DOHH2 (cell line): ENCODE results near the gene RGS7BP.

Experiments used
- H3F3A ChIP-seq: fragments of 200-600 bp; sonication (generic), shearing (Covaris generic); 2 replicates; pipeline ENCODE4 v1.6.0; 2016; ENCODE audit warnings: antibody characterized with exemption, mild to moderate bottlenecking; ENCODE audit not compliant: control insufficient read depth, insufficient read depth
- H3K27ac ChIP-seq: fragments of 200-600 bp; sonication (generic); 2 replicates; pipeline ENCODE4 v1.5.1; 2014; ENCODE audit warnings: low read depth, mild to moderate bottlenecking, low read length, moderate library complexity
- H3K27me3 ChIP-seq: fragments of 200-600 bp; sonication (generic); 2 replicates; pipeline ENCODE4 v1.6.1; 2014; ENCODE audit warnings: mild to moderate bottlenecking, low read length, mixed read lengths; ENCODE audit not compliant: control insufficient read depth
- H3K36me3 ChIP-seq: fragments of 200-600 bp; sonication (generic); 2 replicates; pipeline ENCODE4 v1.6.1; 2014; ENCODE audit warnings: mild to moderate bottlenecking, low read length, moderate library complexity, mixed read lengths; ENCODE audit not compliant: control insufficient read depth
- H3K4me1 ChIP-seq: fragments of 200-600 bp; sonication (generic); 2 replicates; pipeline ENCODE4 v1.6.1; 2014; ENCODE audit warnings: mild to moderate bottlenecking, low read length, mixed read lengths; ENCODE audit not compliant: control insufficient read depth
- H3K4me2 ChIP-seq: fragments of 200-600 bp; sonication (generic); 2 replicates; pipeline ENCODE4 v1.6.0; 2014; ENCODE audit warnings: mild to moderate bottlenecking, low read length, moderate library complexity
- H3K4me3 ChIP-seq: fragments of 200-600 bp; sonication (generic); 2 replicates; pipeline ENCODE4 v1.5.1; 2014; ENCODE audit warnings: mild to moderate bottlenecking, low read length, mixed read lengths
- H3K79me2 ChIP-seq: fragments of 200-600 bp; sonication (generic); 2 replicates; pipeline ENCODE4 v1.6.1; 2014; ENCODE audit warnings: mild to moderate bottlenecking, low read length, mixed read lengths; ENCODE audit not compliant: control insufficient read depth
- H3K9me2 ChIP-seq: fragments of 200-600 bp; sonication (generic); replicated peaks from 2 replicates; pipeline ENCODE4 v1.6.1; 2014; ENCODE audit warnings: mild to moderate bottlenecking, low read length, mixed read lengths; ENCODE audit not compliant: control insufficient read depth
- H3K9me3 ChIP-seq: fragments of 200-600 bp; sonication (generic); 2 replicates; pipeline ENCODE4 v1.6.1; 2014; ENCODE audit warnings: antibody characterized with exemption, low read length, mixed read lengths; ENCODE audit not compliant: control insufficient read depth, insufficient read depth
- H4K20me1 ChIP-seq: fragments of 200-600 bp; sonication (generic); 2 replicates; pipeline ENCODE4 v1.6.0; 2014; ENCODE audit warnings: low read depth, mild to moderate bottlenecking, antibody characterized with exemption, low read length, moderate library complexity; ENCODE audit not compliant: control insufficient read depth, insufficient read depth
- EZH2phosphoT487 ChIP-seq: fragments of 200-600 bp; sonication (generic); IDR thresholded peaks from 2 replicates; pipeline ENCODE4 v1.6.1; 2017; ENCODE audit warnings: borderline replicate concordance, mild to moderate bottlenecking, antibody characterized with exemption, low read length, moderate library complexity, mixed read lengths
- TF ChIP-seq, protein P1 (sequence below): fragments of 200-600 bp; sonication (generic); IDR thresholded peaks from one replicate; pipeline ENCODE4 v1.5.1; 2014; ENCODE audit warnings: antibody characterized with exemption, mild to moderate bottlenecking, low read depth, low read length; ENCODE audit not compliant: poor library complexity, severe bottlenecking

Gene RGS7BP

GRCh38 chr5:64516216-64516615, 10.4 kb downstream of the RGS7BP start:
- Histone ChIP-seq H3K4me1 (peaks cover 4% of the 10 kb centered on the region; the same call in 1 of the 2 replicates), H3K36me3 (no peaks in the 10 kb centered on the region), H3F3A (no peaks in the 10 kb centered on the region), H3K9me2 (no peaks in the 10 kb centered on the region), H3K4me2 (no peak overlapping the region), H4K20me1 (no peaks in the 10 kb centered on the region), H3K4me3 (no peak overlapping the region), H3K27ac (no peak overlapping the region), H3K79me2 (no peaks in the 10 kb centered on the region), H3K27me3 (no peaks in the 10 kb centered on the region), H3K9me3 (no peaks in the 10 kb centered on the region)
- TF ChIP-seq EZH2phosphoT487 = no peak
- TF ChIP-seq, protein P1, sequence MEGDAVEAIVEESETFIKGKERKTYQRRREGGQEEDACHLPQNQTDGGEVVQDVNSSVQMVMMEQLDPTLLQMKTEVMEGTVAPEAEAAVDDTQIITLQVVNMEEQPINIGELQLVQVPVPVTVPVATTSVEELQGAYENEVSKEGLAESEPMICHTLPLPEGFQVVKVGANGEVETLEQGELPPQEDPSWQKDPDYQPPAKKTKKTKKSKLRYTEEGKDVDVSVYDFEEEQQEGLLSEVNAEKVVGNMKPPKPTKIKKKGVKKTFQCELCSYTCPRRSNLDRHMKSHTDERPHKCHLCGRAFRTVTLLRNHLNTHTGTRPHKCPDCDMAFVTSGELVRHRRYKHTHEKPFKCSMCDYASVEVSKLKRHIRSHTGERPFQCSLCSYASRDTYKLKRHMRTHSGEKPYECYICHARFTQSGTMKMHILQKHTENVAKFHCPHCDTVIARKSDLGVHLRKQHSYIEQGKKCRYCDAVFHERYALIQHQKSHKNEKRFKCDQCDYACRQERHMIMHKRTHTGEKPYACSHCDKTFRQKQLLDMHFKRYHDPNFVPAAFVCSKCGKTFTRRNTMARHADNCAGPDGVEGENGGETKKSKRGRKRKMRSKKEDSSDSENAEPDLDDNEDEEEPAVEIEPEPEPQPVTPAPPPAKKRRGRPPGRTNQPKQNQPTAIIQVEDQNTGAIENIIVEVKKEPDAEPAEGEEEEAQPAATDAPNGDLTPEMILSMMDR = no peak

DNA sequence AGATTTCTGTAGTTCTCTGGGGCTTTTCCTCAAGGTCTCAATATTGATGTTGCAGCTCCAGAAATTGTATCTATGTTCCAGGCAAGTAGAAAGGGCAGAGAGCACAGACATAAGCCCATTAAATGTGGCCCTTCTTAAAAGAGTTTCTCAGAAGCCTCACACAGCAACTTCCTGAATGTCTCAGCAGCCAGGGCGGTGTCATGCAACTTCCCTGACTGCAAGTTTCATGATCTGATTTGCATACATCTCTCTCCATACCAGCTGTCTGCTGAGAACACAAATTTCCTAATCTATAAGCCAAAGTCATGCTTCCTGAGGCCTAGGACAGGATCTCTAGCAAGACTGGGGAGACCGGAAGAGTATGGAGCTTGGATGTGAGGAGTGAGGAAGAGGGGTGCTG, 13.0 kb downstream of the RGS7BP start:
- Histone ChIP-seq H3K9me3 (no peaks in the 10 kb centered on the region), H3K4me2 (no peak overlapping the region), H3K4me1 (peaks cover 4% of the 10 kb centered on the region; the same call in 1 of the 2 replicates), H4K20me1 (no peaks in the 10 kb centered on the region), H3K4me3 (no peak overlapping the region), H3F3A (no peaks in the 10 kb centered on the region), H3K36me3 (no peaks in the 10 kb centered on the region), H3K79me2 (no peaks in the 10 kb centered on the region), H3K27me3 (no peaks in the 10 kb centered on the region), H3K27ac (no peak overlapping the region), H3K9me2 (no peaks in the 10 kb centered on the region)
- TF ChIP-seq, protein P1 = no peak
- no peak for TF ChIP-seq EZH2phosphoT487

GRCh38 chr5:64519263-64519662, 13.4 kb downstream of the RGS7BP start:
- Histone ChIP-seq H3K79me2 (no peaks in the 10 kb centered on the region), H3K4me2 (no peak overlapping the region), H3K4me3 (no peak overlapping the region), H3K9me2 (no peaks in the 10 kb centered on the region), H4K20me1 (no peaks in the 10 kb centered on the region), H3K27ac (no peak overlapping the region), H3K4me1 (peaks cover 4% of the 10 kb centered on the region; the same call in 1 of the 2 replicates), H3F3A (no peaks in the 10 kb centered on the region), H3K9me3 (no peaks in the 10 kb centered on the region), H3K27me3 (no peaks in the 10 kb centered on the region), H3K36me3 (no peaks in the 10 kb centered on the region)
- TF ChIP-seq, protein P1 = no peak
- no peak for TF ChIP-seq EZH2phosphoT487
